Heart left ventricle (tissue), 16 donors: ENCODE data around the gene PIGZ. TPM values are rescaled to one million over a fixed set of nuclear protein-coding genes. Genes with fewer than 3 reads are reported as not detected.

Experiments used
- ATAC-seq, 4 donors: fragments of 200-7000 bp; cut with Tn5 transposase; one replicate each; pipeline ENCODE4 v1.9.1; 2020 to 2022; ENCODE audit warnings: moderate library complexity in 4 of 4, mild to moderate bottlenecking in 3 of 4, moderate number of reproducible peaks in 1 of 4
- DNase-seq, 5 donors: peaks; one replicate each; pipeline ENCODE4 v3.0.0-alpha.2; 2020
- H3K27ac ChIP-seq, 12 donors: fragments of 200-600 bp; sonication (generic) in 4 of 12; one replicate each; pipeline versions ENCODE4 v1.5.0 to v1.8.0; 2016 to 2022; ENCODE audit warnings: mild to moderate bottlenecking in 2 of 12
- H3K27me3 ChIP-seq, 9 donors: fragments of 200-600 bp; sonication (generic) in 2 of 9; one replicate each; pipeline versions ENCODE4 v1.5.1 to v1.8.0; 2016 to 2022; ENCODE audit warnings: mild to moderate bottlenecking in 3 of 9
- H3K36me3 ChIP-seq, 9 donors: fragments of 200-600 bp; sonication (generic) in 2 of 9; one replicate each; pipeline versions ENCODE4 v1.5.0 to v1.8.0; 2018 to 2022; ENCODE audit warnings: mild to moderate bottlenecking in 2 of 9
- H3K4me1 ChIP-seq, 12 donors: fragments of 200-600 bp; sonication (generic) in 4 of 12; one replicate each; pipeline versions ENCODE4 v1.5.0 to v1.8.0; 2016 to 2022; ENCODE audit warnings: mild to moderate bottlenecking in 3 of 12
- H3K4me3 ChIP-seq, 12 donors: fragments of 200-600 bp; sonication (generic) in 4 of 12; one replicate each; pipeline versions ENCODE4 v1.5.0 to v1.8.0; 2017 to 2022; ENCODE audit warnings: mild to moderate bottlenecking in 9 of 12, moderate library complexity in 4 of 12
- H3K9me3 ChIP-seq, 12 donors: fragments of 200-600 bp; sonication (generic) in 4 of 12; one replicate each; pipeline versions ENCODE4 v1.5.0 to v1.8.0; 2016 to 2022; ENCODE audit warnings: mild to moderate bottlenecking in 1 of 12
- CTCF ChIP-seq, 12 donors: fragments of 200-600 bp; sonication (generic) in 4 of 12; IDR thresholded peaks; one replicate each; pipeline versions ENCODE4 v1.5.0 to v1.8.0; 2018 to 2022; ENCODE audit warnings: antibody characterized with exemption in 12 of 12, mild to moderate bottlenecking in 5 of 12
- POLR2A ChIP-seq, 2 donors: fragments of 450-650 bp; IDR thresholded peaks; one replicate each; pipeline ENCODE4 v1.6.1; 2017; ENCODE audit warnings: antibody characterized with exemption in 2 of 2, mild to moderate bottlenecking in 2 of 2, moderate library complexity in 2 of 2
- WGBS, 4 donors: extraction: QIAGEN DNeasy Blood & Tissue Kit in 2 of 4; methylation state at CpG; one replicate each; pipeline versions ENCODE4 v1.1.5 to v1.1.7; 2013 to 2018; 5-methylcytosine and 5-hydroxymethylcytosine counted together
- intact Hi-C, 10 donors: fragments of 100-400 bp; cut with DNase I; formaldehyde crosslinking; loops; one replicate each; pipeline versions ENCODE4 v1.11.1 to v1.14.2; 2022
- polyA plus RNA-seq, 2 donors: library from polyadenylated mRNA; stranded (reverse); fragments of 200-250 nt; gene quantifications; one replicate each; pipeline ENCODE4 v1.2.3, GENCODE V29; 2013
- total RNA-seq, 9 donors: library from RNA; depleted of rRNA in 2 of 9; stranded (reverse); fragments of >200 nt in 2 of 9; fragmentation: NEBNext Ultra II Directional in 3 of 9; extraction: Animal tissue kit (Norgen Biotek cat#: 25700) in 3 of 9; gene quantifications; one replicate each; pipeline versions ENCODE4 v1.1.0 to v1.2.4, GENCODE V29; 2016 to 2023
- donor health status: ischemic (EF 13 %, LVEDD 7.1; RV severe dilation, severe dysfunction).
- donor health status: healthy with polysubstance abuse.
- donor health status: DM: no; HTN: yes; CAD: no.
- donor health status: DM: no; HTN: no; CAD: no.
- donor health status: ischemic (EF 25% LVEDD 6.9; RV normal size, moderate dysfunction).
- donor health status: ischemic (EF 25% LVEDD 5.7; RV mildly dilated, moderate dysfunction).
- donor health status: healthy.
- donor health status: DM: yes; HTN: yes; CAD: no.
- donor health status: ischemic (EF 35%, LVEDD 5.7; RV mildly dilated, moderate dysfunction).
- donor health status: nonischemic (EF 11% LVEDD 7.7; RV severe dilation, severe dysfunction).
- donor health status: DM: yes; HTN: yes; CAD: no.
- donor health status: PGD.
- donor health status: ischemic (EF 29% LVEDD 5.4; RV normal size, mild dysfunction).
- donor health status: nonischemic (EF 23%, LVEDD 6.1; RV moderate dilation, normal function).

The PIGZ gene
- total and polyA plus RNA-seq, 11 donors = 2.3 to 8.0 (median 5.9) TPM

GRCh38 chr3:196979545-196979944, 10.9 kb upstream of the PIGZ start:
- TF ChIP-seq POLR2A (IDR thresholded peaks at IDR 0.05) (no peak), CTCF (IDR thresholded peaks at IDR 0.05) (no peak)
- peaks cover 0 to 16% (median 7%) of the 10 kb centered on the region in 12 donors for H3K9me3 ChIP-seq
- no peak for ATAC-seq

GRCh38 chr3:196976941-196977340, 8.3 kb upstream of the PIGZ start:
- no peak for ATAC-seq
- H3K4me3 ChIP-seq = no peak overlapping the region
- intact Hi-C loops = loop anchor here in 4 of 10 donors (5.0 to 10.0 kb wide), 2 partner anchors 208 to 210 kb away; no protein-coding TSS in a partner anchor

More at GRCh38 chr3:196979545-196979944, 10.9 kb upstream of the PIGZ start:
- Histone ChIP-seq H3K36me3 (no peaks in the 10 kb centered on the region), H3K4me3 (no peak overlapping the region), H3K27me3 (peaks cover 0 to 5% (median 0%) of the 10 kb centered on the region in 9 donors), H3K4me1 (peaks cover 0 to 8% (median 0%) of the 10 kb centered on the region in 12 donors), H3K27ac (no peak overlapping the region)
- peak in 2 of 5 donors; percentile 7 to 12 for DNase-seq
- intact Hi-C loops = loop anchor here in 6 of 10 donors (2.0 to 10.0 kb wide), 4 partner anchors 205 to 209 kb away; no protein-coding TSS in a partner anchor
- WGBS, 4 donors = 84 to 88% (median 86%) methylated on average over 10 of the region's 10 CpGs

GRCh38 chr3:196975349-196975748, 6.7 kb upstream of the PIGZ start:
- no peak overlapping the region for H3K4me3 ChIP-seq
- intact Hi-C loops = loop anchor here in 4 of 10 donors (5.0 to 10.0 kb wide), 2 partner anchors 209 to 212 kb away; no protein-coding TSS in a partner anchor
- no peaks in the 10 kb centered on the region for H3K9me3 ChIP-seq
- 60 to 75% (median 64%) methylated on average over 4 of the region's 4 CpGs for WGBS, 4 donors
- no peak for DNase-seq
- no peak overlapping the region for H3K27ac ChIP-seq
- H3K27me3 ChIP-seq = no peaks in the 10 kb centered on the region
- H3K4me1 ChIP-seq = peaks cover 0 to 8% (median 0%) of the 10 kb centered on the region in 12 donors
- ATAC-seq = no peak
- no peaks in the 10 kb centered on the region for H3K36me3 ChIP-seq
- TF ChIP-seq POLR2A (IDR thresholded peaks at IDR 0.05) = no peak

More at GRCh38 chr3:196976941-196977340, 8.3 kb upstream of the PIGZ start:
- Histone ChIP-seq H3K27me3 (no peaks in the 10 kb centered on the region), H3K27ac (no peak overlapping the region), H3K9me3 (no peaks in the 10 kb centered on the region), H3K4me1 (peaks cover 0 to 8% (median 0%) of the 10 kb centered on the region in 12 donors), H3K36me3 (no peaks in the 10 kb centered on the region)
- DNase-seq = peak in 2 of 5 donors; percentile 1 to 20
- WGBS, 4 donors = 73 to 90% (median 84%) methylated on average over 11 of the region's 11 CpGs
- TF ChIP-seq POLR2A (IDR thresholded peaks at IDR 0.05) = no peak
- TF ChIP-seq CTCF (IDR thresholded peaks at IDR 0.05) = no peak

GRCh38 chr3:196974661-196975060, 6.0 kb upstream of the PIGZ start:
- intact Hi-C loops = loop anchor here in 5 of 10 donors (5.0 to 10.0 kb wide), 4 partner anchors 137 to 367 kb away; no protein-coding TSS in a partner anchor
- H3K27ac ChIP-seq = no peak overlapping the region
- TF ChIP-seq CTCF (IDR thresholded peaks at IDR 0.05) (no peak), POLR2A (IDR thresholded peaks at IDR 0.05) (no peak)
- no peaks in the 10 kb centered on the region for H3K9me3 ChIP-seq
- H3K4me1 ChIP-seq = peaks cover 0 to 10% (median 0%) of the 10 kb centered on the region in 12 donors
- H3K4me3 ChIP-seq = no peak overlapping the region
- H3K36me3 ChIP-seq = no peaks in the 10 kb centered on the region
- H3K27me3 ChIP-seq = no peaks in the 10 kb centered on the region
- no peak for ATAC-seq
- WGBS, 4 donors = 77 to 91% (median 82%) methylated on average over 5 of the region's 5 CpGs
- peak in 2 of 5 donors; percentile 4 to 7 for DNase-seq
